SH-SY5Y (cell line): ENCODE results near the gene ALCAM.

ENCODE experiments used
- GATA2 ChIP-seq: IDR thresholded peaks from 2 replicates; pipeline ENCODE4 v1.6.1; 2011; ENCODE audit warnings: mild to moderate bottlenecking, low read depth, low read length
- GATA3 ChIP-seq: IDR thresholded peaks from 2 replicates; pipeline ENCODE4 v1.6.1; 2011; ENCODE audit warnings: low read depth, mild to moderate bottlenecking, low read length, moderate library complexity

- TF ChIP-seq GATA2 (no peak), GATA3 (no peak)
Observed at GRCh38 chr3:105345156-105345555, 21.6 kb upstream of the ALCAM start.
